Cardiac fibroblast (primary cell): ENCODE results near the gene CLCN2.
"Not testable (repeated sequence)": the region's sequence is repeated elsewhere in the genome, so short reads cannot be mapped to it uniquely, and the experiment has no call there.

Source experiments
- DNase-seq, 2 donors: peaks; one replicate each; pipeline versions ENCODE4 v3.0.0 to v3.0.0-alpha.2; 2010; ENCODE audit warnings: low read depth in 2 of 2
- H3K4me3 ChIP-seq, 2 donors: replicated peaks in 1 of 2; 1 replicate in 1 of 2; 2 replicates in 1 of 2; pipeline ENCODE4 v1.5.1; 2011; ENCODE audit warnings: low read depth in 2 of 2, low read length in 2 of 2, mild to moderate bottlenecking in 2 of 2, moderate library complexity in 1 of 2
- TF ChIP-seq, protein P1 (sequence below): IDR thresholded peaks from one replicate; pipeline ENCODE4 v1.5.1; 2011; ENCODE audit warnings: low read depth, mild to moderate bottlenecking, low read length, inconsistent platforms

Gene CLCN2

GRCh38 chr3:184344579-184345316 is 16.7 kb downstream of the CLCN2 start:
- H3K4me3 ChIP-seq = no peak overlapping the region
- no peak for DNase-seq
- TF ChIP-seq, protein P1, sequence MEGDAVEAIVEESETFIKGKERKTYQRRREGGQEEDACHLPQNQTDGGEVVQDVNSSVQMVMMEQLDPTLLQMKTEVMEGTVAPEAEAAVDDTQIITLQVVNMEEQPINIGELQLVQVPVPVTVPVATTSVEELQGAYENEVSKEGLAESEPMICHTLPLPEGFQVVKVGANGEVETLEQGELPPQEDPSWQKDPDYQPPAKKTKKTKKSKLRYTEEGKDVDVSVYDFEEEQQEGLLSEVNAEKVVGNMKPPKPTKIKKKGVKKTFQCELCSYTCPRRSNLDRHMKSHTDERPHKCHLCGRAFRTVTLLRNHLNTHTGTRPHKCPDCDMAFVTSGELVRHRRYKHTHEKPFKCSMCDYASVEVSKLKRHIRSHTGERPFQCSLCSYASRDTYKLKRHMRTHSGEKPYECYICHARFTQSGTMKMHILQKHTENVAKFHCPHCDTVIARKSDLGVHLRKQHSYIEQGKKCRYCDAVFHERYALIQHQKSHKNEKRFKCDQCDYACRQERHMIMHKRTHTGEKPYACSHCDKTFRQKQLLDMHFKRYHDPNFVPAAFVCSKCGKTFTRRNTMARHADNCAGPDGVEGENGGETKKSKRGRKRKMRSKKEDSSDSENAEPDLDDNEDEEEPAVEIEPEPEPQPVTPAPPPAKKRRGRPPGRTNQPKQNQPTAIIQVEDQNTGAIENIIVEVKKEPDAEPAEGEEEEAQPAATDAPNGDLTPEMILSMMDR = no peak

DNA sequence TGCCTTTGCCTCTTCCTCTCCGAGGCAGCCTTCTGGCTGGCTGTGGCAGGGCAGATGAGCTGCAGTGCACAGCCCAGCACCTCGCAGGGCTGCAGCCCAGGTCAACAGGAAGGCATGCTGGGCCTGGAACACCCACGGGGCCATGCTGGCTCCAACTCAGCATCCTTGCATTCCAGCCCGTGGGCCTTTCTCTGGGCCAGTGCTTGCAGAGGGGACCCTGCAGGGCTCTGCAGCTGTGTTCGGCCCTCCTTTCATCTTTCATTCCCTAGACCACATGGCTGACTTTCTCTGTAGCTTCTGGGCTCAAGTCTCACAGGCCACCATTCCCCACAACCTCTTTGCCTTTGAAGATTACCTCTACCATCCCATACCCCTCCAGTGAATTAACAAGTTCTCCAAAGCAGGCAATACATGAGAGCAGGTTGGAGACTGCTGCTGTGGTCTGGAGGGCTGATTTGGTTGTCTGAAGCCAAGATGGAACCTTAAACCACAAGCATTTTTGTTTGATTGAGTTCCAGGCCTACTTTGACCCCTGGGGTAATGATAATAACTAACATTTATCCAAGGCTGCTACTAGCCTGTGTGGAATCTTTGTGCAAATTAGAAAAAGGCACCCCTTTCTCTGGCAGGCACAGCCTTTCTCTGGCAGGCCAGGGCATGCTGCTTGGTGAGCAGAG is 18.1 kb downstream of the CLCN2 start:
- DNase-seq = no peak
- no peak overlapping the region for H3K4me3 ChIP-seq
- TF ChIP-seq, protein P1 = no peak

DNA sequence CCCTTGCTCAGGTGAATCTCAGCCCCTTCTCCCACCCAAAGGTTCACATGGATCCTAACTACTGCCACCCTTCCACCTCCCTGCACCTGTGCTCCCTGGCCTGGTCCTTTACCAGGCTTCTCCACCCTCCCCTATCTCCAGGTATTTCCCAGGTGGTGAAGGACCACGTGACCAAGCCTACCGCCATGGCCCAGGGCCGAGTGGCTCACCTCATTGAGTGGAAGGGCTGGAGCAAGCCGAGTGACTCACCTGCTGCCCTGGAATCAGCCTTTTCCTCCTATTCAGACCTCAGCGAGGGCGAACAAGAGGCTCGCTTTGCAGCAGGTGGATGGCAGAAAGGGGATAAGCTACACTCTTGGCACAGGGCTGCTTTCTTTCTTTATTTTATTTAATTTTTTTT is 19.5 kb downstream of the CLCN2 start:
- H3K4me3 ChIP-seq = no peak overlapping the region
- no peak for DNase-seq
- TF ChIP-seq, protein P1 = no peak

GRCh38 chr3:184339451-184340135 is 21.8 kb downstream of the CLCN2 start:
- not testable (repeated sequence) for H3K4me3 ChIP-seq, DNase-seq

GRCh38 chr3:184339001-184339400 is 22.4 kb downstream of the CLCN2 start:
- H3K4me3 ChIP-seq = peak overlapping the region; percentile 30 to 49
- TF ChIP-seq, protein P1 = no peak
- DNase-seq = no peak

DNA sequence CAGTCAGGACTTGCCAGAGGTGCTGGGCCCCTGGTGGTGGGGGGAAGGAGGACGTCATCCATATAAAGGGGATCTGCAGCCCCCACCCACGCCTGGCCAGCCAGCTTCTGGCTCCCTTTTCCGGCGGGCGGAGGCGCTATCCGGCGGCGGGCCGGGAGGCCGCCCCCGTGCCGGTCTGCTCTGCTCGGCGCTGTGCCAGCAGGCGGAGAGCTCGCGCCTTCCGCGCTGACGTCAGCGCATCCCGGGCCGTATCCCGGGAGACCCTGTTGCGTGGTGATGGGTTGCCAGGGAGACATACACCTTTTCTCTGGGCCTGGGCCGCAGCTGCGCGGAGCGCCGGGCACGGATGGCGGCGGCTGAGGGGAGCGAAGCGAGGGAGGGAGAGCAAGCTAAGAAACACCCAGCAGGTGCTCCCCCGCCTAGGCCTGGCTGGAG is 22.9 kb downstream of the CLCN2 start:
- DNase-seq = peak; percentile 91 to 93
- H3K4me3 ChIP-seq = peak overlapping the region; percentile 30 to 49
- TF ChIP-seq, protein P1 = peak; percentile 23

DNA sequence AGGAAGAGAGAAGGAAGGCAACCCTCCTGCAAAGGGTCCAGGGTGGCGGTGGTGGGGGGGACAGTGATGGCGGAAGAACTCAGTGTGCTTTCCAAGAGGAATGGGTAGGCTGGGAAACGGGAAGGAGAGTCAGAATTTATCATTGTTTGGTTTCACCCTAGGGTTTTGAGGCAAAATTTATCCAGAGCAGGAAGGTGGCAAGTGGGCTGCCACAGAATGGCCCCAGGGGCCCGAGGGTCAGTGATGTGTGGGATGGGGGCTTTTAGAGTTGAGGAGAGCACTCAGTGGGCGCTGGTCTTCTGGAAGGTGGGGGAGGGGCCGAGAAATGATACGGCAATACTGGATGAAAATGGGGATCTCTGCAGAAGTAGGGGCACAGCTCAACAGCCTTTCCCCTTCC is 23.4 kb downstream of the CLCN2 start:
- peak overlapping the region; percentile 13 to 69 for H3K4me3 ChIP-seq
- DNase-seq = no peak

More for the DNA sequence above, 23.4 kb downstream of the CLCN2 start:
- TF ChIP-seq, protein P1 = no peak
